ENCODE data around the gene C2orf92. TPM values are rescaled to one million over a fixed set of nuclear protein-coding genes. Genes with fewer than 3 reads are reported as not detected.

The C2orf92 gene
- total RNA-seq, 2 experiments from 2014 or later: 7.3 to 8.4 TPM

DNA sequence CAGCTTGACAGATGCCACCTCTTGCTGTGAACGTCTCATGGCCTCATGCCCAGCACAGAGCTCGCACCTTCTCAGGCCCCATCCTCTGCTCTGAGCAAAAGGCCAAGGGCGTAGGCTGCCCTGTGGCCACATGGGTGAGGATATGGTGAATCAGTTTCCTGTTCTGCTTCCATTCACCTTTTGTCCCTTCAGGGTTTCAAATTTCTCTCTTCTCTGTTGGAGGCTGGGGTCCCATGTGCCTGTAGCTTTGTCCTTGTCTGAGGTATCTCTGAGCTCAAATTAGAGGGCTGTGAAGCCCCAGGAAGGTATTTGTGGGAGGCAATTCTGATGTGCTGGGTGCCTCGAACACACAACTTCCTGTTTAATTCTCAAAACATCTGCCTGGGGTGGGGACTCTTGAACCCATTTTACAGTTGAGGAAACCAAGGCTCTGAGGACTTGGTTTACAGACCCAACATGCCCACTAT lies 72.9 kb downstream of the C2orf92 start:
- Mint-ChIP-seq H3K4me3 (peak overlapping the region; percentile 19), H3K27ac (peak overlapping the region; percentile 97), H3K4me1 (peaks cover 72% of the 10 kb centered on the region), H3K9me3 (ENCODE audit: low read depth) (no peaks in the 10 kb centered on the region), H3K36me3 (peaks cover 39% of the 10 kb centered on the region), H3K27me3 (no peaks in the 10 kb centered on the region)
- CTCF ChIA-PET: interaction anchor here (1.4 to 20.6 kb wide), 4 partner anchors 14 to 152 kb away, joined by 4 to 621 read pairs (median 34); partner anchors contain the start of gene ZAP70
- DNase-seq (peak; percentile 76), ATAC-seq (peak; percentile 61)

DNA sequence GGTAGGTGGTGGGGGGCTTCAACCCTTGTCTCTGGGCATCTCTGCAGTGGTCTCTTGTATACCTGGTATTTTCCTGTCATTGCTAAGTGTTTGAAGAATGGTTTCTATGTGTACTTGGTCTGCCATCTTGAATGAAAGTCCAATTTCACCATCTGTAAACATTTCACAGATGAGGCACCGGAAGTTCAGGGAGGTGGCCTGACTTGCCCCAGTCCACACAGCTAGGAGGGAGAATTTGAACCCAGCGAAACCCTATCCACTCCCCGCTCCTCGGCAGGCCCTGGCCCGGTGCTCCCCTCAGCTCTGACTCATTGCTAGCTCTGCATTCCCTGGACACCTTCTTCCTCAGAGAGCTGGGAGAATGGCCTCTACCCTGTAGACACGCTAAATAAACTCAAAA lies 74.4 kb downstream of the C2orf92 start:
- CTCF ChIA-PET: interaction anchor here (20.6 kb wide), 1 partner anchor 37 kb away, joined by 621 read pairs; the partner anchor contains the start of gene ZAP70
- H3K4me3 Mint-ChIP-seq: no peak overlapping the region
- H3K27ac Mint-ChIP-seq: peak overlapping the region; percentile 83
- H3K9me3 Mint-ChIP-seq (ENCODE audit: low read depth): no peaks in the 10 kb centered on the region
- no peaks in the 10 kb centered on the region for H3K27me3 Mint-ChIP-seq
- no peak for ATAC-seq
- DNase-seq: no peak
- H3K4me1 Mint-ChIP-seq: peaks cover 83% of the 10 kb centered on the region
- peaks cover 30% of the 10 kb centered on the region for H3K36me3 Mint-ChIP-seq

GRCh38 chr2:97745474-97746174 lies 76.1 kb downstream of the C2orf92 start:
- no peaks in the 10 kb centered on the region for H3K9me3 Mint-ChIP-seq (ENCODE audit: low read depth)
- H3K4me3 Mint-ChIP-seq: peak overlapping the region; percentile 23
- ATAC-seq (peak; percentile 75), DNase-seq (peak; percentile 86)
- H3K27me3 Mint-ChIP-seq: no peaks in the 10 kb centered on the region
- H3K4me1 Mint-ChIP-seq: peaks cover 77% of the 10 kb centered on the region
- peaks cover 26% of the 10 kb centered on the region for H3K36me3 Mint-ChIP-seq
- peak overlapping the region; percentile 67 for H3K27ac Mint-ChIP-seq
- CTCF ChIA-PET: interaction anchor here (1.2 to 20.6 kb wide), 2 partner anchors 38 to 155 kb away, joined by 4 to 621 read pairs; partner anchors contain the start of gene ZAP70

DNA sequence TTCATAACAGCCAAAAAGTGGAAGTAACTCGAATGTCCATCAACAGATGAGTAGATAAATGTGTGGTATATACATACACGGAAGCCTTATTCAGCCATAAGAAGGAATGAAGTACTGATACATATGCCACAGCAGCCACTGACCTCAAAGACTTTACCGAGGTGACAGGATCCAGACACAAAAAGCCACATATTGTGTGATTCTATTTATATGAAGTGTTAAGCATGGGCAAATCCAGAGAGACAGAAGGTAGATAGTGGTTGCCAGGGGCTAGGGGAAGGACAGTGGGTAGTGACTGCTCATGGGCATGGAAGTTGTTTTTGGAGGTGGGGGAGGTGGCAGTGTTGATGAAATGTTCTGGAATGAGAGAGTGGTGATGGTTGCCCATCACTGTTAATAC lies 77.8 kb downstream of the C2orf92 start:
- Mint-ChIP-seq H3K27me3 (no peaks in the 10 kb centered on the region), H3K4me3 (peak overlapping the region; percentile 1), H3K27ac (peak overlapping the region; percentile 71), H3K4me1 (peaks cover 60% of the 10 kb centered on the region), H3K36me3 (peaks cover 16% of the 10 kb centered on the region), H3K9me3 (ENCODE audit: low read depth) (no peaks in the 10 kb centered on the region)
- peak; percentile 86 for DNase-seq
- ATAC-seq: peak; percentile 37
- CTCF ChIA-PET: interaction anchor here (3.0 to 20.6 kb wide), 2 partner anchors 40 to 84 kb away, joined by 14 to 621 read pairs; partner anchors contain the start of genes ACTR1B and ZAP70

DNA sequence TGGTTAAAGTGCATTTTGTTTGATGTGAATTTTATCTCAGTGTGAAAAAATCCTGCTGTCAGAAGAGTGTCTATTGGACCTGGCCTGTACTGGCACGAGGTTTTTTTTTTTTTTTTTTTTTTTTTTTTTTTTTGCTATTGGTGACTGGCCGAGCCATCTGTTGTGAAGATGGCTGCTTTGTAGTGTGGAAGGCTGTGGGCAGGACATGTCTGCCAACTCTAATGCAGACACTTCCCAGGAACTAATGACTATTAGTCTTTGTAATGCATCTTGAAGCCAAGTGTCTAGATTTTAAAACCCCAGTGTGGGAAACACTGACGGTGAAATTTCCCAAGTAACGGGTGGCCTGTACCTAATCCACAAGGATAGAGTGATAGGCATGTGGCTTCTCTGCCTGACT lies 78.2 kb downstream of the C2orf92 start:
- CTCF ChIA-PET: interaction anchor here (0.9 to 20.6 kb wide), 13 partner anchors 10 to 157 kb away, joined by 3 to 621 read pairs (median 4); partner anchors contain the start of genes ACTR1B, ANKRD36B and ZAP70
- H3K4me3 Mint-ChIP-seq: no peak overlapping the region
- peaks cover 56% of the 10 kb centered on the region for H3K4me1 Mint-ChIP-seq
- H3K9me3 Mint-ChIP-seq (ENCODE audit: low read depth): no peaks in the 10 kb centered on the region
- DNase-seq (no peak), ATAC-seq (no peak)
- H3K27ac Mint-ChIP-seq: peak overlapping the region; percentile 71
- H3K27me3 Mint-ChIP-seq: no peaks in the 10 kb centered on the region
- H3K36me3 Mint-ChIP-seq: peaks cover 14% of the 10 kb centered on the region

GRCh38 chr2:97749581-97749980 lies 80.1 kb downstream of the C2orf92 start:
- ATAC-seq (no peak), DNase-seq (no peak)
- Mint-ChIP-seq H3K4me1 (peaks cover 40% of the 10 kb centered on the region), H3K27me3 (no peaks in the 10 kb centered on the region), H3K27ac (no peak overlapping the region), H3K4me3 (no peak overlapping the region), H3K36me3 (peaks cover 4% of the 10 kb centered on the region), H3K9me3 (ENCODE audit: low read depth) (no peaks in the 10 kb centered on the region)
- CTCF ChIA-PET: interaction anchor here (1.2 to 20.6 kb wide), 5 partner anchors 9 to 159 kb away, joined by 3 to 621 read pairs (median 4); partner anchors contain the start of genes ANKRD36B and ZAP70

- no peak for ATAC-seq
- DNase-seq: no peak
- Mint-ChIP-seq H3K27ac (no peak overlapping the region), H3K9me3 (ENCODE audit: low read depth) (no peaks in the 10 kb centered on the region), H3K36me3 (peaks cover 5% of the 10 kb centered on the region), H3K4me3 (no peak overlapping the region), H3K4me1 (peaks cover 36% of the 10 kb centered on the region), H3K27me3 (no peaks in the 10 kb centered on the region)
- CTCF ChIA-PET: interaction anchor here (1.0 to 20.6 kb wide), 4 partner anchors 9 to 159 kb away, joined by 4 to 621 read pairs (median 4); partner anchors contain the start of gene ZAP70
Measured at GRCh38 chr2:97750017-97750416, 80.5 kb downstream of the C2orf92 start.

GRCh38 chr2:97751752-97752151 lies 82.2 kb downstream of the C2orf92 start:
- DNase-seq (no peak), ATAC-seq (no peak)
- peaks cover 7% of the 10 kb centered on the region for H3K36me3 Mint-ChIP-seq
- no peaks in the 10 kb centered on the region for H3K9me3 Mint-ChIP-seq (ENCODE audit: low read depth)
- H3K4me3 Mint-ChIP-seq: no peak overlapping the region
- H3K4me1 Mint-ChIP-seq: peaks cover 20% of the 10 kb centered on the region
- CTCF ChIA-PET: interaction anchor here (1.1 to 20.6 kb wide), 2 partner anchors 11 to 44 kb away, joined by 3 to 621 read pairs; partner anchors contain the start of gene ZAP70
- no peak overlapping the region for H3K27ac Mint-ChIP-seq
- no peaks in the 10 kb centered on the region for H3K27me3 Mint-ChIP-seq

Other genes starting within 250 kb of the C2orf92 start
- gene ANKRD36B, start 79.8 kb upstream of the C2orf92 start, total RNA-seq: 10 to 100 TPM; 33.8 to 77.6 TPM
- 100 to 1,000 TPM; 206 to 236 TPM for gene COX5B, start 23.7 kb upstream of the C2orf92 start, total RNA-seq
- 10 to 100 TPM; 87.4 to 94.3 TPM for gene ACTR1B, start 5.7 kb upstream of the C2orf92 start, total RNA-seq
- gene ZAP70, start 43.9 kb downstream of the C2orf92 start, total RNA-seq: 100 to 1,000 TPM; 286 to 338 TPM